Stimulated activated naive CD8-positive, alpha-beta T cell treated with anti-CD3 and anti-CD28 coated beads, Interleukin-15, Interleukin-2, amounts not matched to agents 100 ng/mL and 50 ng/mL, for 24 hours (primary cell): ENCODE measurements around the gene LCK.
"Not testable (repeated sequence)": the region's sequence is repeated elsewhere in the genome, so short reads cannot be mapped to it uniquely, and the experiment has no call there.

ENCODE experiments used
- H3K27ac Mint-ChIP-seq: one replicate; pipeline ENCODE4 v1.8.0; 2021; ENCODE audit warnings: mild to moderate bottlenecking, mixed read lengths
- H3K27me3 Mint-ChIP-seq: one replicate; pipeline ENCODE4 v1.8.0; 2021; ENCODE audit warnings: mixed read lengths
- H3K36me3 Mint-ChIP-seq: one replicate; pipeline ENCODE4 v1.8.0; 2021; ENCODE audit warnings: low read depth, mixed read lengths
- H3K4me1 Mint-ChIP-seq: one replicate; pipeline ENCODE4 v1.8.0; 2021; ENCODE audit warnings: low read depth, mixed read lengths
- H3K4me3 Mint-ChIP-seq: one replicate; pipeline ENCODE4 v1.8.0; 2021; ENCODE audit warnings: mild to moderate bottlenecking, mixed read lengths
- H3K9me3 Mint-ChIP-seq: one replicate; pipeline ENCODE4 v1.8.0; 2021; ENCODE audit warnings: mixed read lengths

The LCK gene

GRCh38 chr1:32249831-32250525 is 1.1 kb upstream of the LCK start:
- peak overlapping the region; percentile 98 for H3K27ac Mint-ChIP-seq
- peaks cover 24% of the 10 kb centered on the region for H3K36me3 Mint-ChIP-seq
- H3K9me3 Mint-ChIP-seq, result no peaks in the 10 kb centered on the region
- H3K4me1 Mint-ChIP-seq, result peaks cover 80% of the 10 kb centered on the region
- H3K27me3 Mint-ChIP-seq, result no peaks in the 10 kb centered on the region
- H3K4me3 Mint-ChIP-seq, result peak overlapping the region; percentile 95

GRCh38 chr1:32255072-32256071 is 4.3 kb downstream of the LCK start:
- Mint-ChIP-seq H3K4me1 (peaks cover 77% of the 10 kb centered on the region), H3K9me3 (no peaks in the 10 kb centered on the region), H3K27me3 (no peaks in the 10 kb centered on the region), H3K4me3 (peak overlapping the region; percentile 95), H3K36me3 (peaks cover 44% of the 10 kb centered on the region), H3K27ac (peak overlapping the region; percentile 89)

DNA sequence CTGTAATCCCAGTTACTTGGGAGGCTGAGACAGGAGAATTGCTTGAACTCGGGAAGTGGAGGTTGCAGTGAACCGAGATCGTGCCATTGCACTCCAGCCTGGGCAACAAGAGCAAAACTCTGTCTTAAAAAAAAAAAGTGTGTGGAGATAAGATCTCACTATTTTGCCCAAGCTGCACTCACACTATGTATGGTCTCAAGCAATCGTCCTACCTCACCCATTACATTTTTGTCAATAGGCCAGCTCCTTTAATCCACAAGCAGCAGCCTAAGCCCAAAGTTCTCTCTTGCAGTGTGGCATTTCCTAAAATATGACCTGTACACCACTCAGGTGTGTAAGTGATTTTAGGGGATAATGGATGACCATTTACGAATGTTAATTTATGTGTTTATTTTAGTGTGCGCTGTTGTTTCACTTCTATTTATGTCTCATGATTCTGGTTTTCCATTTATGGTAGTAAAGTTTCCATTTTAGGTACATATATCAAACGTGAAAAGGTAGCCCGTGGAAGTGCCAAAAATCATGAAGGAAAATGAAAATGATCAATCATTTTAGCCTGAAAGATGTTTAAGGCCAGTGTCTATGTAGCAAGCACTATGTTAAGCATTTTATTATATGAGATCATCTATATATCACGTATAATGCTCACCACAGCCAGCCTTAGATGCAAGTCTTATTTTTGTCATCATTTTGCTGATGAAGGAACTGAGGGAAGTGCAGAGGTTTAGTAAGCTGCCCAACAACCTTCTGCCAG is 5.6 kb downstream of the LCK start:
- Mint-ChIP-seq H3K9me3 (no peaks in the 10 kb centered on the region), H3K4me1 (peaks cover 76% of the 10 kb centered on the region), H3K36me3 (peaks cover 48% of the 10 kb centered on the region), H3K4me3 (peak overlapping the region; percentile 84), H3K27ac (peak overlapping the region; percentile 95), H3K27me3 (no peaks in the 10 kb centered on the region)

- H3K4me3 Mint-ChIP-seq, result peak overlapping the region; percentile 84
- H3K27me3 Mint-ChIP-seq, result no peaks in the 10 kb centered on the region
- H3K4me1 Mint-ChIP-seq, result peaks cover 73% of the 10 kb centered on the region
- H3K9me3 Mint-ChIP-seq, result no peaks in the 10 kb centered on the region
- peak overlapping the region; percentile 95 for H3K27ac Mint-ChIP-seq
- peaks cover 43% of the 10 kb centered on the region for H3K36me3 Mint-ChIP-seq
Measured at GRCh38 chr1:32257227-32257508, 6.1 kb downstream of the LCK start.

DNA sequence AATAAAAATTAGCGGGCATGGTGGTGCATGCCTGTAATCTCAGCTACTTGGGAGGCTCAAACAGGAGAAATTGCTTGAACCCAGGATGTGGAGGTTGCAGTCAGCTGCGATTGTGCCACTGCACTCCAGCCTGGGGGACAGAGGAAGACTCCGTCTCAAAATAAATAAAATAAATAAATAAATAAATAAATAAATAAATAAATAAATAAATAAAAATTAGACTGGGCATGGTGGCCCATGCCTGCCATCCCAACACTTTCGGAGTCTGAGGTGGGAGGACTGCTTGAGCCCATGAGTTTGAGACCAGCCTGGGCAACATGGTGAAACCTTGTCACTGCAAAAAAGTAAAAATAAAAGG is 12.2 kb downstream of the LCK start:
- H3K36me3 Mint-ChIP-seq, result peaks cover 24% of the 10 kb centered on the region
- not testable (repeated sequence) for H3K27ac Mint-ChIP-seq, H3K4me3 Mint-ChIP-seq, H3K27me3 Mint-ChIP-seq, H3K9me3 Mint-ChIP-seq
- peaks cover 65% of the 10 kb centered on the region for H3K4me1 Mint-ChIP-seq

GRCh38 chr1:32263744-32264143 is 12.7 kb downstream of the LCK start:
- peaks cover 61% of the 10 kb centered on the region for H3K4me1 Mint-ChIP-seq
- H3K27me3 Mint-ChIP-seq, result no peaks in the 10 kb centered on the region
- H3K4me3 Mint-ChIP-seq, result peak overlapping the region; percentile 55
- no peaks in the 10 kb centered on the region for H3K9me3 Mint-ChIP-seq
- H3K36me3 Mint-ChIP-seq, result peaks cover 24% of the 10 kb centered on the region
- peak overlapping the region; percentile 86 for H3K27ac Mint-ChIP-seq

DNA sequence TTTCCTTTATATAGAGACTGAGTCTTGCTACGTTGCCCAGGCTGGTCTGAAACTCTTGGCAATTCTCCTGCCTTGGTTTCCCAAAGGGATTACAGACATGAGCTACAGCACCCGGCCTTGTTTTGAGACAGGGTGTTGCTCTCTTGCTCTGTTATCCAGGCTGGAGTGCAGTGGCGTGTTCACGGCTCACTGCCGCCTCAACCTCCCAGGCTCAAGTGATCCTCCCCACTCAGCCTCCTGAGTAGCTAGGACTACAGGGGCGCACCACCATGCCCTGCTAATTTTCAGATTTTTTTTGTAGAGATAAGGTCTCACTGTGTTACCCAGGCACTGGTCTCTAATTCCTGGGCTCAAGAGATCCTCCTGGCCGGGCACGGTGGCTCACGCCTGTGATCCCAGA is 14.8 kb downstream of the LCK start:
- peak overlapping the region; percentile 94 for H3K27ac Mint-ChIP-seq
- peak overlapping the region; percentile 35 for H3K4me3 Mint-ChIP-seq
- H3K36me3 Mint-ChIP-seq, result peaks cover 23% of the 10 kb centered on the region
- H3K4me1 Mint-ChIP-seq, result peaks cover 54% of the 10 kb centered on the region
- no peaks in the 10 kb centered on the region for H3K27me3 Mint-ChIP-seq
- no peaks in the 10 kb centered on the region for H3K9me3 Mint-ChIP-seq

- H3K9me3 Mint-ChIP-seq, result no peaks in the 10 kb centered on the region
- H3K27me3 Mint-ChIP-seq, result no peaks in the 10 kb centered on the region
- H3K36me3 Mint-ChIP-seq, result peaks cover 32% of the 10 kb centered on the region
- peak overlapping the region; percentile 98 for H3K27ac Mint-ChIP-seq
- H3K4me3 Mint-ChIP-seq, result peak overlapping the region; percentile 52
- peaks cover 60% of the 10 kb centered on the region for H3K4me1 Mint-ChIP-seq
Measured at GRCh38 chr1:32266921-32267591, 16.0 kb downstream of the LCK start.

DNA sequence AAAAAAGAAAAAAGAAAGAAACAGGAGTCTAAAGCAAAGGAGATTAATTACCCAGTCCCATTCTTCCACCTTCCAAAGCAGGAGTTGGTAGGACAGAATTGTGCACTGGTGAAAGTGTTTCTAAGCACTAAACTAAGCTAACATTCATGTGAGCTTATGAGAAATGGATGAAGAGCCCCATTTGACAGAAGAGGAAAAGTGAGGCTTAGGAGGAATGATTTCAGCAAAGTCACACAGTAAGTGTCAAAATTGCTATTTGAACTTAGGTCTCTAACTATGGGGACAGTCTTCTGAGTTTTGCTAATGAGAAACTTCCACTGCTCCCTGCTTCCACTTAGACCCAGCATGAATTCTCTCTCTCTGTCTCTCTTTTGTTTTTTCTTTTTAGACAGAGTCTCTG is 18.7 kb downstream of the LCK start:
- H3K4me1 Mint-ChIP-seq, result peaks cover 65% of the 10 kb centered on the region
- H3K9me3 Mint-ChIP-seq, result no peaks in the 10 kb centered on the region
- no peak overlapping the region for H3K4me3 Mint-ChIP-seq
- no peaks in the 10 kb centered on the region for H3K27me3 Mint-ChIP-seq
- H3K36me3 Mint-ChIP-seq, result peaks cover 43% of the 10 kb centered on the region
- H3K27ac Mint-ChIP-seq, result peak overlapping the region; percentile 59

DNA sequence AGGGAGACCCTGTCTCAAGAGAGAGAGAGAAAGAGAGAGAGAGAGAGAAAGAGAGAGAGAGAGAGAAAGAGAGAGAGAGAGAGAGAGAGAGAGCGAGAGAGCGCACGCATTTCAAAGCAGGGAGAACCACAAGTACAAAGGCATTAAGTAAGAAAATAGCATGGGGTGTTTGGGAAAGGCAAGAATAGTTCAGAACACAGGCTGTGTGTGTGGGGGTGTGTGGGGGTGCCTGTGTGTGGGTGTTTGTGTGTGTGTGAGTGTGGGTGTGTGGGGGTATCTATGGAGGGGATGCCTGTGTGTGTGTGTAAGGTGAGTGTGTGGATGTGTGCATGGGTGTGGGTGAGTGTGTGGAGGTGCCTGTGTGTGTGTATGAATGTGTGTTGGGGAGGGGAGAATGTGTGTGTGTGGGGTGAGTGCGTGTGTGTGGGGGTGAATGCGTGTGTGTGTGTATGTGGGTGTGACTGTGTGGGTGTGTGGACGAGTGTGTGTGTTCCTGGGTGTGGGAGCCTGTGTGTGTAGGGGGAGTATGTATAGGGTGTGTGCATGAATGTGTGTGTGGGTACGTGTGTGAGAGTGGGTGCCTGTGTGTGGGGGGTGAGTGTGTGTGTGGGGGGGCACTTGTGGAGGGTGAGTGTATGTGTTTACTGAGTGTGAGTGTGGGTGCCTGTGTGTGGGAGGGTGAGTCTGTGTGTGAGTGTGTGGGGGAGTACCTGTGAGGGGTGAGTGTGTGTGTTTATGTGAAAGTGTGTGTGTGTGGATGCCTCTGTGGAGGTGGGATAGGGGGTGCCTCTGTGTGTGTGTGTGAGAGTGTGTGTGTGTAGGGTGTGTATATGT is 21.7 kb downstream of the LCK start:
- H3K27ac Mint-ChIP-seq, result peak overlapping the region; percentile 97
- no peaks in the 10 kb centered on the region for H3K27me3 Mint-ChIP-seq
- peak overlapping the region; percentile 76 for H3K4me3 Mint-ChIP-seq
- no peaks in the 10 kb centered on the region for H3K9me3 Mint-ChIP-seq
- peaks cover 53% of the 10 kb centered on the region for H3K4me1 Mint-ChIP-seq
- H3K36me3 Mint-ChIP-seq, result peaks cover 45% of the 10 kb centered on the region

DNA sequence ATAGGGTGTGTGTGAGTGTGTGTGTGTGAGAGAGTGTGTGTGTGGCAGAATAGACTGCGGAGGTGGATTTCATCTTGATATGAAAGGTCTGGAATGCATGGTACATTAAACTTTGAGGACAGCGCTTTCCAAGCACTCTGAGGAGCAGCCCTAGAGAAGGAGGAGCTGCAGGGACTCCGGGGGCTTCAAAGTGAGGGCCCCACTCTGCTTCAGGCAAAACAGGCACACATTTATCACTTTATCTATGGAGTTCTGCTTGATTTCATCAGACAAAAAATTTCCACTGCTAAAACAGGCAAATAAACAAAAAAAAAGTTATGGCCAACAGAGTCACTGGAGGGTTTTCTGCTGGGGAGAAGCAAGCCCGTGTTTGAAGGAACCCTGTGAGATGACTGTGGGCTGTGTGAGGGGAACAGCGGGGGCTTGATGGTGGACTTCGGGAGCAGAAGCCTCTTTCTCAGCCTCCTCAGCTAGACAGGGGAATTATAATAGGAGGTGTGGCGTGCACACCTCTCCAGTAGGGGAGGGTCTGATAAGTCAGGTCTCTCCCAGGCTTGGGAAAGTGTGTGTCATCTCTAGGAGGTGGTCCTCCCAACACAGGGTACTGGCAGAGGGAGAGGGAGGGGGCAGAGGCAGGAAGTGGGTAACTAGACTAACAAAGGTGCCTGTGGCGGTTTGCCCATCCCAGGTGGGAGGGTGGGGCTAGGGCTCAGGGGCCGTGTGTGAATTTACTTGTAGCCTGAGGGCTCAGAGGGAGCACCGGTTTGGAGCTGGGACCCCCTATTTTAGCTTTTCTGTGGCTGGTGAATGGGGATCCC is 22.5 kb downstream of the LCK start:
- H3K27ac Mint-ChIP-seq, result peak overlapping the region; percentile 97
- H3K9me3 Mint-ChIP-seq, result no peaks in the 10 kb centered on the region
- H3K4me1 Mint-ChIP-seq, result peaks cover 53% of the 10 kb centered on the region
- H3K4me3 Mint-ChIP-seq, result peak overlapping the region; percentile 76
- H3K27me3 Mint-ChIP-seq, result no peaks in the 10 kb centered on the region
- peaks cover 53% of the 10 kb centered on the region for H3K36me3 Mint-ChIP-seq

DNA sequence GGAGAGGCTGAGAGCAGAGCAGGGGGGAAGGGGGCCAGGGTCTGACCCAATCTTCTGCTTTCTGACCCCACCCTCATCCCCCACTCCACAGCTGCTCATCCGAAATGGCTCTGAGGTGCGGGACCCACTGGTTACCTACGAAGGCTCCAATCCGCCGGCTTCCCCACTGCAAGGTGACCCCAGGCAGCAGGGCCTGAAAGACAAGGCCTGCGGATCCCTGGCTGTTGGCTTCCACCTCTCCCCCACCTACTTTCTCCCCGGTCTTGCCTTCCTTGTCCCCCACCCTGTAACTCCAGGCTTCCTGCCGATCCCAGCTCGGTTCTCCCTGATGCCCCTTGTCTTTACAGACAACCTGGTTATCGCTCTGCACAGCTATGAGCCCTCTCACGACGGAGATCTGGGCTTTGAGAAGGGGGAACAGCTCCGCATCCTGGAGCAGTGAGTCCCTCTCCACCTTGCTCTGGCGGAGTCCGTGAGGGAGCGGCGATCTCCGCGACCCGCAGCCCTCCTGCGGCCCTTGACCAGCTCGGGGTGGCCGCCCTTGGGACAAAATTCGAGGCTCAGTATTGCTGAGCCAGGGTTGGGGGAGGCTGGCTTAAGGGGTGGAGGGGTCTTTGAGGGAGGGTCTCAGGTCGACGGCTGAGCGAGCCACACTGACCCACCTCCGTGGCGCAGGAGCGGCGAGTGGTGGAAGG is 23.7 kb downstream of the LCK start:
- H3K9me3 Mint-ChIP-seq, result no peaks in the 10 kb centered on the region
- peak overlapping the region; percentile 76 for H3K4me3 Mint-ChIP-seq
- H3K4me1 Mint-ChIP-seq, result peaks cover 48% of the 10 kb centered on the region
- peaks cover 62% of the 10 kb centered on the region for H3K36me3 Mint-ChIP-seq
- peak overlapping the region; percentile 97 for H3K27ac Mint-ChIP-seq
- H3K27me3 Mint-ChIP-seq, result no peaks in the 10 kb centered on the region

GRCh38 chr1:32275424-32275823 is 24.4 kb downstream of the LCK start:
- Mint-ChIP-seq H3K27me3 (no peaks in the 10 kb centered on the region), H3K4me1 (peaks cover 46% of the 10 kb centered on the region), H3K27ac (peak overlapping the region; percentile 97), H3K4me3 (peak overlapping the region; percentile 76), H3K9me3 (no peaks in the 10 kb centered on the region), H3K36me3 (peaks cover 62% of the 10 kb centered on the region)
